IMR-90 (cell line): ENCODE data around the gene DMD. TPM values are rescaled to one million over a fixed set of nuclear protein-coding genes. Genes with fewer than 3 reads are reported as not detected.

ENCODE experiments used
- ATAC-seq: fragments of 200-7000 bp; cut with Tn5 transposase; 2 replicates; pipeline ENCODE4 v1.9.1; 2020; ENCODE audit warnings: low read depth, mild to moderate bottlenecking, moderate library complexity
- BruUV-seq: library from RNA; stranded (reverse); fragments of 400-500 nt; replicated peaks from 2 replicates; lab custom pipeline; 2021; lab: Mats Ljungman, UMichigan
- CTCF ChIA-PET: fragments of 300-600 bp; formaldehyde crosslinking; extraction: SDS; loops from one replicate; lab custom pipeline; 2021; ENCODE audit warnings: antibody characterized with exemption; lab: Yijun Ruan, JAX
- POLR2A ChIA-PET: fragments of 300-600 bp; sonication (Branson Sonifier 250); formaldehyde crosslinking; loops from one replicate; lab custom pipeline; 2022; ENCODE audit warnings: antibody characterized with exemption; ENCODE audit not compliant: unreplicated experiment; lab: Charles Lee
- DNase-seq: peaks from one replicate; pipeline ENCODE4 v3.0.0; 2013
- H2AFZ ChIP-seq: replicated peaks from 2 replicates; pipeline ENCODE3; 2013; ENCODE audit warnings: low read length, mild to moderate bottlenecking; ENCODE audit not compliant: poor library complexity
- H2AK5ac ChIP-seq: 2 replicates; pipeline ENCODE4 v1.6.1; 2013; ENCODE audit warnings: low read depth, low read length, inconsistent platforms
- H2AK9ac ChIP-seq: replicated peaks from 2 replicates; pipeline ENCODE3; 2013; ENCODE audit warnings: mild to moderate bottlenecking, low read depth, low read length, moderate library complexity; ENCODE audit not compliant: poor library complexity
- H2BK120ac ChIP-seq: 2 replicates; pipeline ENCODE4 v1.6.1; 2013; ENCODE audit warnings: low read depth, low read length, inconsistent platforms
- H2BK15ac ChIP-seq: 3 replicates; pipeline ENCODE4 v1.6.1; 2013; ENCODE audit warnings: low read depth, low read length, inconsistent platforms
- H2BK20ac ChIP-seq: 2 replicates; pipeline ENCODE4 v1.6.1; 2013; ENCODE audit warnings: low read depth, mild to moderate bottlenecking, inconsistent platforms, low read length, moderate library complexity
- H2BK5ac ChIP-seq: 2 replicates; pipeline ENCODE4 v1.6.1; 2013; ENCODE audit warnings: mild to moderate bottlenecking, low read depth, low read length, inconsistent platforms; ENCODE audit not compliant: poor library complexity, severe bottlenecking
- H3K14ac ChIP-seq: replicated peaks from 2 replicates; pipeline ENCODE4 v1.6.1; 2013; ENCODE audit warnings: low read depth, low read length, inconsistent platforms
- H3K18ac ChIP-seq: 2 replicates; pipeline ENCODE4 v1.6.1; 2013; ENCODE audit warnings: low read depth, low read length, control low read depth
- H3K23ac ChIP-seq: 2 replicates; pipeline ENCODE4 v1.6.1; 2013; ENCODE audit warnings: low read depth, low read length, inconsistent platforms
- H3K27ac ChIP-seq: 2 replicates; pipeline ENCODE4 v1.5.1; 2013; ENCODE audit warnings: mild to moderate bottlenecking, control low read depth, low read length; ENCODE audit not compliant: insufficient read depth
- H3K27me3 ChIP-seq: 2 replicates; pipeline ENCODE4 v1.6.1; 2013; ENCODE audit warnings: low read length; ENCODE audit not compliant: control insufficient read depth, insufficient read depth
- H3K36me3 ChIP-seq: 2 replicates; pipeline ENCODE4 v1.6.1; 2013; ENCODE audit warnings: low read length, mixed read lengths; ENCODE audit not compliant: control insufficient read depth, insufficient read depth
- H3K4ac ChIP-seq: 2 replicates; pipeline ENCODE4 v1.6.1; 2013; ENCODE audit warnings: low read depth, low read length, inconsistent platforms
- H3K4me1 ChIP-seq: 2 replicates; pipeline ENCODE4 v1.6.1; 2013; ENCODE audit warnings: low read length, mixed read lengths; ENCODE audit not compliant: control insufficient read depth, insufficient read depth
- H3K4me2 ChIP-seq: 2 replicates; pipeline ENCODE4 v1.6.1; 2013; ENCODE audit warnings: low read depth, mild to moderate bottlenecking, control low read depth, low read length, moderate library complexity
- H3K4me3 ChIP-seq: 2 replicates; pipeline ENCODE4 v1.5.1; 2013; ENCODE audit warnings: low read depth, mild to moderate bottlenecking, control low read depth, low read length, moderate library complexity; ENCODE audit not compliant: insufficient read depth
- H3K56ac ChIP-seq: 2 replicates; pipeline ENCODE4 v1.6.1; 2013; ENCODE audit warnings: low read length, inconsistent platforms; ENCODE audit not compliant: insufficient read depth; ENCODE audit errors: extremely low read depth
- H3K79me1 ChIP-seq, 2 experiments: 2 replicates each; pipeline ENCODE4 v1.6.1; 2013; ENCODE audit warnings: low read length in 2 of 2, inconsistent platforms in 1 of 2, low read depth in 1 of 2
- H3K9ac ChIP-seq: 2 replicates; pipeline ENCODE4 v1.6.1; 2013; ENCODE audit warnings: low read depth, low read length, control low read depth
- H3K9me1 ChIP-seq: 2 replicates; pipeline ENCODE4 v1.6.1; 2013; ENCODE audit warnings: low read length, inconsistent platforms; ENCODE audit not compliant: insufficient read depth
- H3K9me3 ChIP-seq: 2 replicates; pipeline ENCODE4 v1.6.1; 2013; ENCODE audit warnings: low read length; ENCODE audit not compliant: control insufficient read depth, insufficient read depth
- H4K20me1 ChIP-seq: 2 replicates; pipeline ENCODE4 v1.6.1; 2013; ENCODE audit warnings: low read length, inconsistent platforms; ENCODE audit not compliant: insufficient read depth
- H4K5ac ChIP-seq: 2 replicates; pipeline ENCODE4 v1.6.1; 2013; ENCODE audit warnings: mild to moderate bottlenecking, low read depth, low read length, control low read depth
- H4K8ac ChIP-seq, 2 experiments: 2 replicates each; pipeline ENCODE4 v1.6.1; 2013; ENCODE audit warnings: low read depth in 2 of 2, low read length in 2 of 2, control low read depth in 1 of 2, inconsistent platforms in 1 of 2
- H4K91ac ChIP-seq: 2 replicates; pipeline ENCODE4 v1.6.1; 2013; ENCODE audit warnings: low read depth, low read length, inconsistent platforms; ENCODE audit not compliant: insufficient read depth
- BHLHE40 ChIP-seq: fragments of 150-350 bp; IDR thresholded peaks from 2 replicates; pipeline ENCODE4 v1.6.1; 2016; ENCODE audit warnings: mild to moderate bottlenecking, low read depth, low read length
- CEBPB ChIP-seq: IDR thresholded peaks from 2 replicates; pipeline ENCODE4 v1.6.1; 2012; ENCODE audit warnings: low read depth, low read length, improper control_type of control experiment
- CHD1 ChIP-seq: IDR thresholded peaks from 2 replicates; pipeline ENCODE4 v1.6.1; 2012; ENCODE audit warnings: low read depth, low read length, improper control_type of control experiment
- POLR2A ChIP-seq: IDR thresholded peaks from 2 replicates; pipeline ENCODE4 v1.6.1; 2012; ENCODE audit warnings: mild to moderate bottlenecking, low read depth, low read length
- RAD21 ChIP-seq: IDR thresholded peaks from 2 replicates; pipeline ENCODE4 v1.6.1; 2012; ENCODE audit warnings: low read length, improper control_type of control experiment
- RCOR1 ChIP-seq: IDR thresholded peaks from 2 replicates; pipeline ENCODE4 v1.6.1; 2012; ENCODE audit warnings: mild to moderate bottlenecking, low read length, improper control_type of control experiment; ENCODE audit not compliant: insufficient replicate concordance
- SMC3 ChIP-seq: fragments of 150-350 bp; IDR thresholded peaks from 2 replicates; pipeline ENCODE4 v1.6.1; 2016; ENCODE audit warnings: low read depth, mild to moderate bottlenecking, antibody characterized with exemption, low read length, moderate library complexity
- dilution Hi-C: fragments of 300-500 bp; cut with HindIII; formaldehyde crosslinking; loops from one replicate; pipeline ENCODE4 v1.14.3; 2018; ENCODE audit warnings: low sequenced_read_pairs; ENCODE audit not compliant: unreplicated experiment
- in situ Hi-C: fragments of 300-500 bp; cut with MboI; formaldehyde crosslinking; loops from 3 replicates; pipeline ENCODE4 v1.14.3; 2019; ENCODE audit warnings: low sequenced_read_pairs, inconsistent platforms, mixed read lengths
- intact Hi-C: fragments of 100-400 bp; cut with micrococcal nuclease; formaldehyde crosslinking; loops from 2 replicates; pipeline ENCODE4 v1.10.0; 2022
- polyA plus RNA-seq, 3 experiments: library from polyadenylated mRNA; depleted of rRNA; stranded (reverse); fragments of >200 nt; gene quantifications; 2 replicates each; pipeline ENCODE4 v1.2.3, GENCODE V29; 2012; ENCODE audit warnings: low replicate concordance in 1 of 3
- total RNA-seq: library from RNA; depleted of rRNA; stranded (reverse); fragments of >200 nt; gene quantifications from 2 replicates; pipeline ENCODE4 v1.2.3, GENCODE V29; 2012
- TF ChIP-seq, protein P1 (sequence below): fragments of 150-350 bp; IDR thresholded peaks from 2 replicates; pipeline ENCODE4 v1.6.1; 2016; ENCODE audit warnings: low read depth, mild to moderate bottlenecking, low read length, moderate library complexity, borderline replicate concordance

DMD gene
- total and polyA plus RNA-seq, 2 of the 4 experiments (the other 2 are of a cell fraction): 6.6 to 11.8 TPM

DNA sequence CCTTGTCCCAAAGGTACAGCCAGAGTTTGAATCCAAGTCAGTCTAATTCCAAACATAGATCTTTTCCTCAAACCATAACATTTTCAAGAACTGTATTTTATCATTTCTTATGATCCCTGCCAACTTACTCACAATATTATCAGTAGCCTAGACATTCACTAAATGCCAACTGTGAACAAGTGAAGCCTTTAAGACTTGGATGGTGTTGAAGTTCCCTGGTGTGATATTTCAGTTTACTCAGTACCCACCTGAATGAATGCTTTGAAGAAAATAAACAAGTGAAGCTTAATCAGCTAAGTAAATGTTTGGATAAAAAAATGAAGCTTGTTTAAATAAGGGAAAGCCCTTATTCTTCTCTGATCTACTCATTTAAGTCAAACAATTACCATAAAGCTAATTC lies 1028.3 kb downstream of the DMD start:
- Histone ChIP-seq H3K4me1 (no peaks in the 10 kb centered on the region), H4K91ac (no peak overlapping the region), H3K9me1 (no peaks in the 10 kb centered on the region), H2BK15ac (no peak overlapping the region), H4K20me1 (no peaks in the 10 kb centered on the region), H2BK120ac (no peak overlapping the region), H3K79me1 (no peaks in the 10 kb centered on the region), H3K18ac (no peak overlapping the region), H2AK9ac (no peak overlapping the region), H3K56ac (no peak overlapping the region), H3K27me3 (no peaks in the 10 kb centered on the region), H2BK5ac (no peak overlapping the region), H3K4ac (no peak overlapping the region), H2BK20ac (no peak overlapping the region), H3K23ac (no peak overlapping the region), H3K36me3 (no peaks in the 10 kb centered on the region), H3K14ac (no peak overlapping the region), H3K4me3 (no peak overlapping the region), H2AFZ (no peak overlapping the region), H3K4me2 (no peak overlapping the region), H4K5ac (no peak overlapping the region), H3K9ac (no peak overlapping the region), H3K27ac (no peak overlapping the region), H2AK5ac (no peak overlapping the region), H4K8ac (no peak overlapping the region), H3K9me3 (no peaks in the 10 kb centered on the region)
- ChIA-PET POLR2A (interaction anchor here (0.5 kb wide), 1 partner anchor 196 kb away, joined by 7 read pairs; no protein-coding TSS in a partner anchor), CTCF (no interaction called here)
- in situ Hi-C loops (no loop called here), dilution Hi-C loops (no loop called here), intact Hi-C loops (no loop called here)
- TF ChIP-seq RCOR1 (no peak), CEBPB (no peak), RAD21 (no peak), BHLHE40 (no peak), CHD1 (no peak), POLR2A (no peak), SMC3 (no peak)
- TF ChIP-seq, protein P1, sequence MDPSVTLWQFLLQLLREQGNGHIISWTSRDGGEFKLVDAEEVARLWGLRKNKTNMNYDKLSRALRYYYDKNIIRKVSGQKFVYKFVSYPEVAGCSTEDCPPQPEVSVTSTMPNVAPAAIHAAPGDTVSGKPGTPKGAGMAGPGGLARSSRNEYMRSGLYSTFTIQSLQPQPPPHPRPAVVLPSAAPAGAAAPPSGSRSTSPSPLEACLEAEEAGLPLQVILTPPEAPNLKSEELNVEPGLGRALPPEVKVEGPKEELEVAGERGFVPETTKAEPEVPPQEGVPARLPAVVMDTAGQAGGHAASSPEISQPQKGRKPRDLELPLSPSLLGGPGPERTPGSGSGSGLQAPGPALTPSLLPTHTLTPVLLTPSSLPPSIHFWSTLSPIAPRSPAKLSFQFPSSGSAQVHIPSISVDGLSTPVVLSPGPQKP: no peak
- DNase-seq (no peak), ATAC-seq (no peak)
- BruUV-seq: no TSS peak
